ENCODE results near the gene APEH. TPM values are rescaled to one million over a fixed set of nuclear protein-coding genes. Genes with fewer than 3 reads are reported as not detected.

Gene APEH
- total RNA-seq = 130 and 163 TPM in 2 replicates

GRCh38 chr3:49673715-49674496, at the start of gene APEH:
TSS of gene APEH (plus strand) at chr3:49674351. CDS start at chr3:49674402, 51 bp downstream.

GRCh38 chr3:49689046-49689907, 15.1 kb downstream of the APEH start, which contains the start of the genes MST1 and RNF123:
TSS of gene MST1 (minus strand) at chr3:49689474. CDS start at chr3:49688691, 783 bp downstream.
TSS of gene RNF123 (plus strand) at chr3:49689557. CDS start at chr3:49691166, 1,609 bp downstream.

GRCh38 chr3:49719214-49719884, 45.2 kb downstream of the APEH start, which contains the start of gene AMIGO3:
TSS of gene AMIGO3 (minus strand) at chr3:49719684. CDS start at chr3:49719465, 219 bp downstream.

GRCh38 chr3:49723628-49724551, 49.7 kb downstream of the APEH start, which contains the start of gene GMPPB:
TSS of gene GMPPB (minus strand) at chr3:49723951. CDS start at chr3:49723726, 225 bp downstream.

Other genes starting within 250 kb of the APEH start
- 5.1 and 5.8 TPM in 2 replicates for gene NICN1, start 245.0 kb upstream of the APEH start, total RNA-seq
- 73.8 and 84.1 TPM in 2 replicates for gene DAG1, start 204.1 kb upstream of the APEH start, total RNA-seq
- gene BSN, start 119.9 kb upstream of the APEH start, total RNA-seq = 0.05 and 0.07 TPM in 2 replicates
- 3.5 and 4.2 TPM in 2 replicates for gene MST1, start 15.1 kb downstream of the APEH start, total RNA-seq
- gene RNF123, start 15.2 kb downstream of the APEH start, total RNA-seq = 19.6 and 23.8 TPM in 2 replicates
- 0.19 and 0.42 TPM in 2 replicates for gene AMIGO3, start 45.3 kb downstream of the APEH start, total RNA-seq
- gene GMPPB, start 49.6 kb downstream of the APEH start, total RNA-seq = 47.8 and 50.9 TPM in 2 replicates
- 16.5 and 20.7 TPM in 2 replicates for gene IP6K1, start 112.2 kb downstream of the APEH start, total RNA-seq
- not detected in 2 replicates for gene CDHR4, start 125.5 kb downstream of the APEH start, total RNA-seq
- 21.7 and 28.6 TPM in 2 replicates for gene INKA1, start 128.9 kb downstream of the APEH start, total RNA-seq
- 3.2 and 5.8 TPM in 2 replicates for gene UBA7, start 139.6 kb downstream of the APEH start, total RNA-seq
- 7.9 and 8.5 TPM in 2 replicates for gene TRAIP, start 182.2 kb downstream of the APEH start, total RNA-seq
- gene CAMKV, start 195.6 kb downstream of the APEH start, total RNA-seq = not detected in 2 replicates
- 13.3 and 19.9 TPM in 2 replicates for gene MST1R, start 229.5 kb downstream of the APEH start, total RNA-seq